Activated CD8-positive, alpha-beta T cell treated with anti-CD3 and anti-CD28 coated beads for 36 hours (primary cell): ENCODE results near the gene MAP4K3. TPM values are rescaled to one million over a fixed set of nuclear protein-coding genes. Genes with fewer than 3 reads are reported as not detected.
A peak's percentile ranks its signal among the peaks of the same experiment; 100 is the strongest.

Source experiments
- ATAC-seq: fragments of 200-7000 bp; cut with Tn5 transposase; one replicate; pipeline ENCODE4 v1.10.0; 2021; ENCODE audit warnings: mild to moderate bottlenecking, moderate library complexity
- CTCF ChIA-PET: fragments of 350-600 bp; sonication (Branson Sonifier 250); formaldehyde crosslinking; loops from one replicate; lab custom pipeline; 2021; ENCODE audit warnings: antibody characterized with exemption; lab: Charles Lee
- POLR2A ChIA-PET: fragments of 350-600 bp; sonication (Branson Sonifier 250); formaldehyde crosslinking; loops from one replicate; lab custom pipeline; 2021; ENCODE audit warnings: antibody characterized with exemption; lab: Charles Lee
- DNase-seq: peaks from one replicate; pipeline ENCODE4 v3.0.0-alpha.2; 2020
- H3K27ac Mint-ChIP-seq: one replicate; pipeline ENCODE4 v1.8.0; 2021; ENCODE audit warnings: mild to moderate bottlenecking, mixed read lengths
- H3K27me3 Mint-ChIP-seq: one replicate; pipeline ENCODE4 v1.8.0; 2021; ENCODE audit warnings: mixed read lengths
- H3K36me3 Mint-ChIP-seq: one replicate; pipeline ENCODE4 v1.8.0; 2021; ENCODE audit warnings: low read depth, mixed read lengths
- H3K4me1 Mint-ChIP-seq: one replicate; pipeline ENCODE4 v1.8.0; 2021; ENCODE audit warnings: low read depth, mixed read lengths
- H3K4me3 Mint-ChIP-seq: one replicate; pipeline ENCODE4 v1.8.0; 2021; ENCODE audit warnings: mild to moderate bottlenecking, moderate library complexity, mixed read lengths
- H3K9me3 Mint-ChIP-seq: one replicate; pipeline ENCODE4 v1.8.0; 2021; ENCODE audit warnings: mixed read lengths
- intact Hi-C: fragments of 100-400 bp; cut with micrococcal nuclease; formaldehyde crosslinking; loops from one replicate; pipeline ENCODE4 v1.10.0; 2022
- total RNA-seq, 2 experiments: library from RNA; stranded (reverse); gene quantifications; one replicate each; pipeline ENCODE4 v1.2.3, GENCODE V29; 2021
- TF ChIP-seq, protein P1 (sequence below): fragments of 200-600 bp; IDR thresholded peaks from one replicate; pipeline ENCODE4 v1.8.0; 2022; ENCODE audit warnings: antibody characterized with exemption, mild to moderate bottlenecking

MAP4K3 gene
- total RNA-seq, 2 experiments from 2014 or later, result 6.5 to 12.5 TPM

DNA sequence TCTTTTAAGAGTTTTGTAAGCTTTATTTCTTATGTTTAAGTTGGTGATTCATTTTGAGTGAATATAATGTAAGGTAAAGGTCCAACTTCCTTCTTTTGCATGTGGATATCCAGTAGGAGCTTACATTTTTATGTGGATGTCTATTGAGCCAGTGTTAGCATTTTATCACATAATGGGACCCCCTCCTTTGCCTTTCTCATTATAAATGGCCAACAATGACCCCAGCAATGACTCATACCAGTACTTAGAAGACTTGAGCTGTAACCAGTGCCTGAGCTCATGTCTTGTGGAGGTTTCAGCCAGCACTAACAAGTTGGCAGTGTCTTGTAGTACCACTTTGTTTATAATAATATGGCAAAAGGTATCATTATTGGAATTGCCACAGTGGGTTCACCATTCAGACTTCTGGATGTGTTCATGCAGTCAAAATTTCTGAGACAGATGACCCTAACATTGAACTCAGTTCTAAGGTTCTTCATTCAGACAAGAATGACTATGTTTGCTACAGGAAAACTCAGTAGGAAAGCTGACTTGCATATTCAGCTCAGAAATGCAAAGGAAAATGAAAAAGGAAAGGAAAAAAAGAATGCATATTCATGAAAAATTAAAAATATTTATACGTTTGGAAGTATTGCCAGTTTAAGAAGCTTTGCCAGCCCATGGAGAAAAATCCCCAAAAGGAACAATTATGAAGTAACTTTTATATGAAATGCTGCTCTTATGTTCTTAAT is 234.3 kb downstream of the MAP4K3 start:
- H3K9me3 Mint-ChIP-seq, result peaks cover 11% of the 10 kb centered on the region
- TF ChIP-seq, protein P1, sequence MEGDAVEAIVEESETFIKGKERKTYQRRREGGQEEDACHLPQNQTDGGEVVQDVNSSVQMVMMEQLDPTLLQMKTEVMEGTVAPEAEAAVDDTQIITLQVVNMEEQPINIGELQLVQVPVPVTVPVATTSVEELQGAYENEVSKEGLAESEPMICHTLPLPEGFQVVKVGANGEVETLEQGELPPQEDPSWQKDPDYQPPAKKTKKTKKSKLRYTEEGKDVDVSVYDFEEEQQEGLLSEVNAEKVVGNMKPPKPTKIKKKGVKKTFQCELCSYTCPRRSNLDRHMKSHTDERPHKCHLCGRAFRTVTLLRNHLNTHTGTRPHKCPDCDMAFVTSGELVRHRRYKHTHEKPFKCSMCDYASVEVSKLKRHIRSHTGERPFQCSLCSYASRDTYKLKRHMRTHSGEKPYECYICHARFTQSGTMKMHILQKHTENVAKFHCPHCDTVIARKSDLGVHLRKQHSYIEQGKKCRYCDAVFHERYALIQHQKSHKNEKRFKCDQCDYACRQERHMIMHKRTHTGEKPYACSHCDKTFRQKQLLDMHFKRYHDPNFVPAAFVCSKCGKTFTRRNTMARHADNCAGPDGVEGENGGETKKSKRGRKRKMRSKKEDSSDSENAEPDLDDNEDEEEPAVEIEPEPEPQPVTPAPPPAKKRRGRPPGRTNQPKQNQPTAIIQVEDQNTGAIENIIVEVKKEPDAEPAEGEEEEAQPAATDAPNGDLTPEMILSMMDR, result no peak
- H3K27ac Mint-ChIP-seq, result peak overlapping the region; percentile 63
- peak; percentile 86 for ATAC-seq
- no peak overlapping the region for H3K4me3 Mint-ChIP-seq
- H3K36me3 Mint-ChIP-seq, result no peaks in the 10 kb centered on the region
- H3K4me1 Mint-ChIP-seq, result peaks cover 22% of the 10 kb centered on the region
- H3K27me3 Mint-ChIP-seq, result no peaks in the 10 kb centered on the region
- POLR2A ChIA-PET, result interaction anchor here (0.6 to 1.5 kb wide), 4 partner anchors 14 to 289 kb away, joined by 3 to 6 read pairs (median 4); no protein-coding TSS in a partner anchor
- peak; percentile 32 for DNase-seq
- CTCF ChIA-PET, result interaction anchor here (0.6 to 3.2 kb wide), 6 partner anchors 8 to 146 kb away, joined by 3 to 21 read pairs (median 3); no protein-coding TSS in a partner anchor
- intact Hi-C loops, result no loop called here

Other genes with a start within 250 kb of the MAP4K3 start
- gene CDKL4, start 193.3 kb downstream of the MAP4K3 start, total RNA-seq, result under 1 TPM in 1 of 2 experiments, not detected in 1; 0.29 TPM
- gene TMEM178A, start 228.6 kb upstream of the MAP4K3 start, total RNA-seq, result under 1 TPM; 0.23 to 0.31 TPM